ENCODE measurements around the gene FAM162B. TPM values are rescaled to one million over a fixed set of nuclear protein-coding genes. Genes with fewer than 3 reads are reported as not detected.
"Not testable (repeated sequence)": the region's sequence is repeated elsewhere in the genome, so short reads cannot be mapped to it uniquely, and the experiment has no call there.

Gene FAM162B
- total RNA-seq, 1 donor from 2014 or later: 1.7 TPM

DNA sequence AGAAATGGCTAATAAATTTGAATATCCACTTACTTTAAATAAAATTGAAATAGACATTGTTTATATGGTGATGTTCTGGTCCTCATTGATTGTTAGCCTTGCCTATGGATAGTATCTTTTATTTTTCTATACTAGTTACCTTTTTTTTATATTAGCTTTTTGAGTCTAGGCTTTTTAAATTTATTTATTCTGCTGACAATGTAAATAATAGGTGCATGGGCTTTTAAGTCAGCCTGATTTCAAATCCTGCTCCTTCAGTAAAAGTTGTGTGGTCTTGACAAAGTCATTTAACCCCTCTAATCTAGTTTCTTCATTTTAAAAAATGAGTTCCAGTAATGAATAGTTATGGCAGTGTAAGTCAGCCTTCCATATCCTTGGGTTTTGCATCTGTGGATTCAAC, 38.6 kb downstream of the FAM162B start:
- DNase-seq (ENCODE audit: low spot score in 2 of 2, unreplicated experiment in 2 of 2): no peak
- no peak overlapping the region for H3K27ac Mint-ChIP-seq
- H3K4me3 Mint-ChIP-seq: no peak overlapping the region
- no peaks in the 10 kb centered on the region for H3K9me3 Mint-ChIP-seq
- TF ChIP-seq, protein P1, sequence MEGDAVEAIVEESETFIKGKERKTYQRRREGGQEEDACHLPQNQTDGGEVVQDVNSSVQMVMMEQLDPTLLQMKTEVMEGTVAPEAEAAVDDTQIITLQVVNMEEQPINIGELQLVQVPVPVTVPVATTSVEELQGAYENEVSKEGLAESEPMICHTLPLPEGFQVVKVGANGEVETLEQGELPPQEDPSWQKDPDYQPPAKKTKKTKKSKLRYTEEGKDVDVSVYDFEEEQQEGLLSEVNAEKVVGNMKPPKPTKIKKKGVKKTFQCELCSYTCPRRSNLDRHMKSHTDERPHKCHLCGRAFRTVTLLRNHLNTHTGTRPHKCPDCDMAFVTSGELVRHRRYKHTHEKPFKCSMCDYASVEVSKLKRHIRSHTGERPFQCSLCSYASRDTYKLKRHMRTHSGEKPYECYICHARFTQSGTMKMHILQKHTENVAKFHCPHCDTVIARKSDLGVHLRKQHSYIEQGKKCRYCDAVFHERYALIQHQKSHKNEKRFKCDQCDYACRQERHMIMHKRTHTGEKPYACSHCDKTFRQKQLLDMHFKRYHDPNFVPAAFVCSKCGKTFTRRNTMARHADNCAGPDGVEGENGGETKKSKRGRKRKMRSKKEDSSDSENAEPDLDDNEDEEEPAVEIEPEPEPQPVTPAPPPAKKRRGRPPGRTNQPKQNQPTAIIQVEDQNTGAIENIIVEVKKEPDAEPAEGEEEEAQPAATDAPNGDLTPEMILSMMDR (IDR thresholded peaks at IDR 0.05; ENCODE audit: unreplicated experiment): no peak
- H3K36me3 Mint-ChIP-seq: peaks cover 34% of the 10 kb centered on the region
- H3K4me1 Mint-ChIP-seq: no peaks in the 10 kb centered on the region
- H3K27me3 Mint-ChIP-seq (ENCODE audit: low read depth): no peaks in the 10 kb centered on the region

DNA sequence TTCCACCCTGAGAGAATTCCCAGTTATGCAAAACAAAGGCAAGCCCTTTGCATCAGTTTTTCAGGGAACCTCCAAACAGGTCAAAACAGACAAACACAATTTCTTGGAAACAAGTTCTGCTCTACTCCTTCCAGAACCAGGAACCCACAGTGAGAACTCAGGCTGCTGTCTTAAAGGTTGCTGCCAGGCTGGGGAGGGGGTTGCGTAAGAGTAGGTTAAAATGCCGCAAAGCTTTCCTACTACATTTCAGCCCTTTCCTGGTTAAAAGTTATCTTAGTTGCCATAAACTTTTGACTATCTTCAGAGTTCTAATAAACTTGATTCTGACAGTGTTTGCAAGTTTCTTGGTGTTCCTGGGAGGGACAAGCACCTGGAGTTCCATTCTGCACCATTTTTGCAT, 50.8 kb downstream of the FAM162B start:
- TF ChIP-seq, protein P1 (IDR thresholded peaks at IDR 0.05; ENCODE audit: unreplicated experiment): no peak
- Mint-ChIP-seq H3K27me3 (ENCODE audit: low read depth) (no peaks in the 10 kb centered on the region), H3K9me3 (peaks cover 28% of the 10 kb centered on the region), H3K36me3 (peaks cover 76% of the 10 kb centered on the region), H3K4me1 (no peaks in the 10 kb centered on the region), H3K27ac (no peak overlapping the region), H3K4me3 (no peak overlapping the region)
- no peak for DNase-seq (ENCODE audit: low spot score in 2 of 2, unreplicated experiment in 2 of 2)

DNA sequence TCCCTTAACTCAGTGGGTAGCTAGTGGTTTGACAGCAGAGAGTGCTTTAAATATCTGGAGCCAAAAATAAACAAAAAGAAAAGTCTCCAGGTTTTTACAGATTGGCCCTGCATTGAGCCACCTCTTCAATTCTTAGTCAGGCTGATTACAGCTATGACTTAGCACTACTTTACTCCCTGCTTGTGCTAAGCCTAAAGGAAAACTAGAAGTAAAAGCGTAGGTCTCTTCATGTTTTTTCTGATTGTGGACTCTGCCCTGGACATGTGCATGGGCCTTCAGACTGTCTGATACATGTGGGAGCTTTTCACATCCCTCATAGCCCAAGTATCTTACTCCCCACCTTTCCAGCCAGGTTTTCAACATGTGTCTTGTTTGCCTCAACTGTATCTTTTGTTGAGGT, 51.2 kb downstream of the FAM162B start:
- TF ChIP-seq, protein P1 (IDR thresholded peaks at IDR 0.05; ENCODE audit: unreplicated experiment): no peak
- Mint-ChIP-seq H3K9me3 (peaks cover 28% of the 10 kb centered on the region), H3K27me3 (ENCODE audit: low read depth) (no peaks in the 10 kb centered on the region), H3K4me1 (no peaks in the 10 kb centered on the region), H3K4me3 (no peak overlapping the region), H3K36me3 (peaks cover 74% of the 10 kb centered on the region), H3K27ac (no peak overlapping the region)
- DNase-seq (ENCODE audit: low spot score in 2 of 2, unreplicated experiment in 2 of 2): no peak

DNA sequence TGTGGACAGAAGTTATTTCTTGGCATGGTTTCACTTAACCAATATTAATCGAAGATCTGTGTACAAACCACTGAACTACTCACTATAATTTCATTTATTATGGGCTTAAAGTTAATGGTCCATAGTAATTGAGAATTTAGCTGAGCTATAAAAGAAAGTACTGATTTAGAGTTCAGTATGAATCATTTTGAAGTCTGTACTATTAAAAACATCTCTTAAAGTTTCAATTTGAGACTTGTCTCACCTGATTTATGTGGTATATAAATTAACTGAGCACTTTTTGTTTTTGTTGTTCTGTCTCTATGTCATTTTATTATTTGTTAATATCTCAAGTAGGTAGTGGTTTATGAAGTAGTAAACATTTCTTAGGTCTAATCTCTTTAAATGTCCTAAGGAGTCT, 59.6 kb downstream of the FAM162B start:
- Mint-ChIP-seq H3K9me3 (no peaks in the 10 kb centered on the region), H3K27me3 (ENCODE audit: low read depth) (no peaks in the 10 kb centered on the region), H3K4me3 (no peak overlapping the region), H3K27ac (no peak overlapping the region), H3K36me3 (peaks cover 40% of the 10 kb centered on the region), H3K4me1 (no peaks in the 10 kb centered on the region)
- TF ChIP-seq, protein P1 (IDR thresholded peaks at IDR 0.05; ENCODE audit: unreplicated experiment): no peak
- DNase-seq (ENCODE audit: low spot score in 2 of 2, unreplicated experiment in 2 of 2): no peak

DNA sequence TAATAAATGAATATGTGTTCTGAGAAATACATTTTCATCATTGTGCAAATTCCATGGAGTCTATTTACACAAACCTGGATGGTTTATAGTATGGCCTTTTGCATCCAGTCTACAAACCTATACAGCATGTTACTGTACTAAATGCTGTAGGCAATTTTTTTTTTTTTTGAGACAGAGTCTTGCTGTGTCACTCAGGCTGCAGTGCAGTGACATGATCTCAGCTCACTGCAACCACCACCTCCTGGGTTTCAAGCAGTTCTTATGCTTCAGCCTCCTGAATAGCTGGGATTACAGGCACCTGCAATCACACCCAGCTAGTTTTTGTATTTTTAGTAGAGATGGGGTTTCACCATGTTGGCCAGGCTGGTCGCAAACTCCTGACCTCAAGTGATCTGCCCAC, 61.6 kb downstream of the FAM162B start:
- peaks cover 39% of the 10 kb centered on the region for H3K36me3 Mint-ChIP-seq

More for the DNA sequence above, 61.6 kb downstream of the FAM162B start:
- not testable (repeated sequence) for DNase-seq (ENCODE audit: low spot score in 2 of 2, unreplicated experiment in 2 of 2); H3K27me3 Mint-ChIP-seq (ENCODE audit: low read depth); H3K4me3 Mint-ChIP-seq; H3K4me1 Mint-ChIP-seq; H3K27ac Mint-ChIP-seq; H3K9me3 Mint-ChIP-seq

Other genes with a start within 250 kb of the FAM162B start
- 1.7 to 2.3 TPM (median 2.1 TPM) in 3 replicates for gene TRAPPC3L, start 220.0 kb downstream of the FAM162B start, total RNA-seq
- not detected in 3 replicates for gene CALHM4, start 212.0 kb downstream of the FAM162B start, total RNA-seq
- gene RWDD1, start 194.2 kb downstream of the FAM162B start, total RNA-seq: 34.4 to 37.6 TPM (median 37.0 TPM) in 3 replicates
- 0.78 to 1.2 TPM (median 0.89 TPM) in 3 replicates for gene RSPH4A, start 149.2 kb downstream of the FAM162B start, total RNA-seq
- gene ZUP1, start 97.0 kb downstream of the FAM162B start, total RNA-seq: 13.0 to 13.9 TPM (median 13.1 TPM) in 3 replicates
- gene KPNA5, start 84.5 kb downstream of the FAM162B start, total RNA-seq: 28.1 to 32.2 TPM (median 29.5 TPM) in 3 replicates
- gene GPRC6A, start 63.4 kb upstream of the FAM162B start, total RNA-seq: 0.18 to 0.40 TPM (median 0.32 TPM) in 3 replicates
- 3.4 to 4.0 TPM (median 3.8 TPM) in 3 replicates for gene RFX6, start 111.5 kb upstream of the FAM162B start, total RNA-seq